Activated naive CD4-positive, alpha-beta T cell (primary cell): Measurements from ENCODE around the gene CEACAM1.
"Not testable (repeated sequence)": the region's sequence is repeated elsewhere in the genome, so short reads cannot be mapped to it uniquely, and the experiment has no call there.

Experiments used
- DNase-seq, 4 experiments: peaks; one replicate each; lab custom pipeline; 2025; lab: John Stamatoyannopoulos, UW

Gene CEACAM1

GRCh38 chr19:42474743-42475142 is 53.5 kb downstream of the CEACAM1 start:
- no peak for DNase-seq

GRCh38 chr19:42473686-42474085 is 54.6 kb downstream of the CEACAM1 start:
- no peak for DNase-seq

GRCh38 chr19:42472402-42473147 is 55.7 kb downstream of the CEACAM1 start:
- no peak for DNase-seq

GRCh38 chr19:42471554-42472249 is 56.6 kb downstream of the CEACAM1 start:
- DNase-seq, result no peak

- no peak for DNase-seq
Measured at GRCh38 chr19:42469311-42470235, 58.7 kb downstream of the CEACAM1 start.

GRCh38 chr19:42468273-42468796 is 59.9 kb downstream of the CEACAM1 start:
- DNase-seq, result no peak

GRCh38 chr19:42467183-42467760 is 61.0 kb downstream of the CEACAM1 start:
- DNase-seq, result no peak

GRCh38 chr19:42466521-42467182 is 61.6 kb downstream of the CEACAM1 start:
- DNase-seq, result no peak

GRCh38 chr19:42465827-42466280 is 62.4 kb downstream of the CEACAM1 start:
- no peak for DNase-seq

- DNase-seq, result no peak
Measured at GRCh38 chr19:42461700-42462324, 66.5 kb downstream of the CEACAM1 start.

GRCh38 chr19:42461231-42461630 is 67.0 kb downstream of the CEACAM1 start:
- DNase-seq, result not testable (repeated sequence)

GRCh38 chr19:42459926-42460325 is 68.4 kb downstream of the CEACAM1 start:
- DNase-seq, result no peak
